GM12878 (cell line): ENCODE results near the gene INO80E. TPM values are rescaled to one million over a fixed set of nuclear protein-coding genes. Genes with fewer than 3 reads are reported as not detected.

Source experiments
- ATAC-seq: fragments of 200-7000 bp; cut with Tn5 transposase; 3 replicates; pipeline ENCODE4 v1.9.1; 2020; ENCODE audit warnings: mild to moderate bottlenecking, moderate library complexity
- BruUV-seq: library from RNA; stranded (reverse); fragments of 400-500 nt; replicated peaks from 2 replicates; lab custom pipeline; 2021; lab: Mats Ljungman, UMichigan
- CTCF ChIA-PET: fragments of 300-600 bp; sonication (Branson Sonifier 250); formaldehyde crosslinking; extraction: SDS; loops from one replicate; lab custom pipeline; 2021; ENCODE audit warnings: inconsistent platforms; lab: Yijun Ruan, JAX
- POLR2A ChIA-PET: fragments of 350-600 bp; formaldehyde crosslinking; extraction: SDS; loops from one replicate; lab custom pipeline; 2021; ENCODE audit warnings: inconsistent platforms; lab: Charles Lee
- RAD21 ChIA-PET: fragments of 300-600 bp; sonication (Branson Sonifier 250); formaldehyde crosslinking; loops from one replicate; lab custom pipeline; 2023; ENCODE audit warnings: antibody characterized with exemption; ENCODE audit not compliant: unreplicated experiment; lab: Charles Lee
- SMC1A ChIA-PET: fragments of 300-600 bp; sonication (Branson Sonifier 250); formaldehyde crosslinking; loops from one replicate; lab custom pipeline; 2023; ENCODE audit not compliant: unreplicated experiment, uncharacterized antibody; lab: Charles Lee
- DNase-seq: peaks from one replicate; pipeline ENCODE4 v3.0.0-alpha.2; 2011; ENCODE audit warnings: low read depth, low spot score
- FAIRE-seq: peaks from 3 replicates; lab custom pipeline; 2011; peaks lifted over from hg19 to GRCh38; lab: Jason Lieb, UNC
- H2AFZ ChIP-seq: 2 replicates; pipeline ENCODE4 v1.6.0; 2011; ENCODE audit warnings: low read depth, low read length, control low read depth; ENCODE audit not compliant: control insufficient read depth
- H3K27ac ChIP-seq: 2 replicates; pipeline ENCODE4 v1.5.1; 2011; ENCODE audit warnings: control low read depth; ENCODE audit not compliant: control insufficient read depth, insufficient read depth
- H3K27me3 ChIP-seq, 2 experiments: replicated peaks in 1 of 2; 2 replicates each; pipeline versions ENCODE4 v1.6.0 to v1.6.1; 2011; ENCODE audit warnings: low read length in 1 of 2; ENCODE audit not compliant: control insufficient read depth in 2 of 2, insufficient read depth in 2 of 2
- H3K36me3 ChIP-seq, 2 experiments: 2 replicates each; pipeline ENCODE4 v1.5.1; 2011; ENCODE audit warnings: low read length in 1 of 2; ENCODE audit not compliant: control insufficient read depth in 2 of 2, insufficient read depth in 2 of 2
- H3K4me1 ChIP-seq: 2 replicates; pipeline ENCODE4 v1.6.1; 2011; ENCODE audit warnings: mild to moderate bottlenecking, low read length, moderate library complexity, mixed read lengths; ENCODE audit not compliant: control insufficient read depth, insufficient read depth
- H3K4me2 ChIP-seq: 2 replicates; pipeline ENCODE4 v1.6.0; 2011; ENCODE audit warnings: control low read depth; ENCODE audit not compliant: control insufficient read depth, insufficient read depth
- H3K4me3 ChIP-seq: fragments of 200-600 bp; sonication (generic); 2 replicates; pipeline ENCODE4 v1.5.1; 2016
- H3K79me2 ChIP-seq: 2 replicates; pipeline ENCODE4 v1.6.0; 2011; ENCODE audit warnings: low read length; ENCODE audit not compliant: control insufficient read depth, insufficient read depth
- H3K9ac ChIP-seq: 2 replicates; pipeline ENCODE4 v1.8.0; 2011; ENCODE audit warnings: low read length, control low read depth, mixed read lengths; ENCODE audit not compliant: control insufficient read depth, insufficient read depth
- H3K9me3 ChIP-seq: replicated peaks from 3 replicates; pipeline ENCODE4 v1.5.1; 2011; ENCODE audit warnings: mild to moderate bottlenecking, low read length; ENCODE audit not compliant: control insufficient read depth, insufficient read depth
- H4K20me1 ChIP-seq: 2 replicates; pipeline ENCODE4 v1.6.0; 2011; ENCODE audit not compliant: control insufficient read depth, insufficient read depth
- BACH1 ChIP-seq: fragments of 450-650 bp; IDR thresholded peaks from 2 replicates; pipeline ENCODE4 v1.6.1; 2017; ENCODE audit warnings: mild to moderate bottlenecking, borderline replicate concordance
- DPF2 ChIP-seq: fragments of 450-650 bp; IDR thresholded peaks from 2 replicates; pipeline ENCODE4 v1.6.1; 2017; ENCODE audit warnings: mild to moderate bottlenecking
- ESRRA ChIP-seq: IDR thresholded peaks from 2 replicates; pipeline ENCODE4 v1.6.1; 2012; ENCODE audit warnings: mild to moderate bottlenecking, low read length, improper control_type of control experiment
- IKZF1 ChIP-seq: fragments of 450-650 bp; conservative IDR thresholded peaks from 2 replicates; pipeline ENCODE4 v1.6.1; 2017; ENCODE audit warnings: antibody characterized with exemption, mild to moderate bottlenecking
- JUND ChIP-seq: IDR thresholded peaks from 2 replicates; pipeline ENCODE4 v1.6.1; 2012; ENCODE audit warnings: low read depth, mild to moderate bottlenecking, low read length, improper control_type of control experiment, moderate library complexity
- PML ChIP-seq: IDR thresholded peaks from 2 replicates; pipeline ENCODE4 v1.6.1; 2012; ENCODE audit warnings: low read length, inconsistent platforms
- RBBP5 ChIP-seq: fragments of 200-600 bp; sonication (generic); conservative IDR thresholded peaks from 2 replicates; pipeline ENCODE4 v1.6.1; 2016
- SMC3 ChIP-seq: IDR thresholded peaks from 2 replicates; pipeline ENCODE4 v1.6.1; 2011; ENCODE audit warnings: low read length, improper control_type of control experiment, borderline replicate concordance
- WGBS: methylation state at CpG from one replicate; pipeline ENCODE4 v1.1.6; 2016; ENCODE audit warnings: low lambda C conversion rate; ENCODE audit not compliant: insufficient replicate concordance, insufficient coverage; ENCODE audit errors: missing lambda C conversion rate; 5-methylcytosine and 5-hydroxymethylcytosine counted together
- in situ Hi-C: fragments of 300-500 bp; cut with MboI; formaldehyde crosslinking; loops from 9 replicates; pipeline ENCODE4 v1.14.3; 2018; ENCODE audit warnings: mixed read lengths
- intact Hi-C: fragments of 100-400 bp; cut with micrococcal nuclease; formaldehyde crosslinking; loops from one replicate; pipeline ENCODE4 v1.14.2; 2022; ENCODE audit not compliant: unreplicated experiment
- polyA plus RNA-seq, 11 experiments: library from polyadenylated mRNA; depleted of rRNA in 4 of 11; unstranded in 6 of 11; stranded (reverse) in 5 of 11; fragments of >200 nt; fragmentation: Nextera tagmentation in 4 of 11; fragmentation: Illumina TruSeq in 1 of 11; extraction: Ambion mirVana in 4 of 11; extraction: Trizol in 1 of 11; gene quantifications; 1 replicate in 1 of 11; 2 replicates in 10 of 11; pipeline versions ENCODE4 v1.2.1 to v1.2.3, GENCODE V29; 2011 to 2016; ENCODE audit warnings: inconsistent platforms in 2 of 11, missing spikeins in 2 of 11, low read depth in 1 of 11
- total RNA-seq, 4 experiments: library from RNA; depleted of rRNA in 3 of 4; stranded (reverse); fragments of >200 nt in 3 of 4; fragmentation: Illumina TruSeq in 1 of 4; extraction: Trizol in 1 of 4; gene quantifications; 2 replicates each; pipeline versions ENCODE4 v1.2.1 to v1.2.3, GENCODE V29; 2013 to 2021
- TF ChIP-seq, protein P1 (sequence below): IDR thresholded peaks from 2 replicates; pipeline ENCODE4 v1.6.1; 2012; ENCODE audit warnings: improper control_type of control experiment, low read depth, low read length; ENCODE audit not compliant: insufficient replicate concordance

Gene INO80E
- total and polyA plus RNA-seq, 10 of the 15 experiments (the other 5 are each of a cell fraction or from before 2014, with no cell fraction given) = 0.39 to 74.0 (median 33.0) TPM

DNA sequence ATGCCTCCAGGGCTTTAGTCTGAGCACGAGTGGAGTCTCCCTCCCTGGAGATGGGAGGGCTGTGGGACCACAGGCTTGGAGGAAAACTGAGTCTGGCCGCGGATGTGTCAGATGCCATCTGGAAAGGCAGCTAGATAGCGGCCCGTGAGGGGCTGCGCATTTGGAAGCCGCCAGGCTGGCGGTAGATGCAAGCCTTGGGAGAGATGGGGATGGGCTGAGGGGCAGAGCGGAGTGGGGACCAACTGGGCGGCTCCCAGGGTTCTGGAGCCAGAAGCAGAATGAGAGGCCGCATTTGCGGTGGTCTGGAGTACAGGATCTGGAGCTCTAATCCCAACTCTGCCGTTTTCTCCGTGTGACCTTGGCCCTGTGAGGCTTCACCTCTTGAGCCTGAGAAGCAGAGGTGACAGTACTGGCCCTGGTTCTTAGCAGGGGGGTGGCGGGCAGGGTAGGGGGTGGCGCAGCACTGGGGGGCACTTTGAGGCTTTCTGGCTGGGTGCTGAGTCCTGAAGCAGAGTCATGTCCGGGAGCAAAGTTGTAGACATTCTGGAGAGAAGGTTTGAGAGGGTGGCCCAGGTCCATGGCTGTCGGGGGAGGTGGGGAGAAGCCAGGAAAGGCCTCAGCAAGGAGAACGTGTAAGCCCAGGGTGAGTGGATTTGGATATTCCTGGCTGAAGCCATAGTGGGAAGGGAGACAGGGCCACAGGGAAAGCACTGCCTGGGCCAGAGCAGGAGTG lies 6.7 kb downstream of the INO80E start:
- H2AFZ ChIP-seq = no peak overlapping the region

More for the DNA sequence above, 6.7 kb downstream of the INO80E start:
- POLR2A ChIA-PET = interaction anchor here (0.5 kb wide), 1 partner anchor 85 kb away, joined by 6 read pairs; no protein-coding TSS in a partner anchor
- Histone ChIP-seq H3K4me2 (no peak overlapping the region), H3K4me1 (no peaks in the 10 kb centered on the region), H3K9ac (no peak overlapping the region), H3K79me2 (no peaks in the 10 kb centered on the region), H3K4me3 (no peak overlapping the region), H4K20me1 (no peaks in the 10 kb centered on the region), H3K27me3 (no peaks in the 10 kb centered on the region), H3K27ac (no peak overlapping the region), H3K9me3 (no peaks in the 10 kb centered on the region), H3K36me3 (peaks cover 0 to 6% of the 10 kb centered on the region in 2 experiments)
- no TSS peak for BruUV-seq
- no peak for ATAC-seq
- in situ Hi-C loops (loop anchor here (25.0 kb wide), 1 partner anchor 890 kb away; no protein-coding TSS in a partner anchor), intact Hi-C loops (no loop called here)
- TF ChIP-seq PML (no peak), JUND (no peak), RBBP5 (no peak), SMC3 (no peak), IKZF1 (no peak), BACH1 (no peak), DPF2 (no peak), ESRRA (no peak)
- TF ChIP-seq, protein P1, sequence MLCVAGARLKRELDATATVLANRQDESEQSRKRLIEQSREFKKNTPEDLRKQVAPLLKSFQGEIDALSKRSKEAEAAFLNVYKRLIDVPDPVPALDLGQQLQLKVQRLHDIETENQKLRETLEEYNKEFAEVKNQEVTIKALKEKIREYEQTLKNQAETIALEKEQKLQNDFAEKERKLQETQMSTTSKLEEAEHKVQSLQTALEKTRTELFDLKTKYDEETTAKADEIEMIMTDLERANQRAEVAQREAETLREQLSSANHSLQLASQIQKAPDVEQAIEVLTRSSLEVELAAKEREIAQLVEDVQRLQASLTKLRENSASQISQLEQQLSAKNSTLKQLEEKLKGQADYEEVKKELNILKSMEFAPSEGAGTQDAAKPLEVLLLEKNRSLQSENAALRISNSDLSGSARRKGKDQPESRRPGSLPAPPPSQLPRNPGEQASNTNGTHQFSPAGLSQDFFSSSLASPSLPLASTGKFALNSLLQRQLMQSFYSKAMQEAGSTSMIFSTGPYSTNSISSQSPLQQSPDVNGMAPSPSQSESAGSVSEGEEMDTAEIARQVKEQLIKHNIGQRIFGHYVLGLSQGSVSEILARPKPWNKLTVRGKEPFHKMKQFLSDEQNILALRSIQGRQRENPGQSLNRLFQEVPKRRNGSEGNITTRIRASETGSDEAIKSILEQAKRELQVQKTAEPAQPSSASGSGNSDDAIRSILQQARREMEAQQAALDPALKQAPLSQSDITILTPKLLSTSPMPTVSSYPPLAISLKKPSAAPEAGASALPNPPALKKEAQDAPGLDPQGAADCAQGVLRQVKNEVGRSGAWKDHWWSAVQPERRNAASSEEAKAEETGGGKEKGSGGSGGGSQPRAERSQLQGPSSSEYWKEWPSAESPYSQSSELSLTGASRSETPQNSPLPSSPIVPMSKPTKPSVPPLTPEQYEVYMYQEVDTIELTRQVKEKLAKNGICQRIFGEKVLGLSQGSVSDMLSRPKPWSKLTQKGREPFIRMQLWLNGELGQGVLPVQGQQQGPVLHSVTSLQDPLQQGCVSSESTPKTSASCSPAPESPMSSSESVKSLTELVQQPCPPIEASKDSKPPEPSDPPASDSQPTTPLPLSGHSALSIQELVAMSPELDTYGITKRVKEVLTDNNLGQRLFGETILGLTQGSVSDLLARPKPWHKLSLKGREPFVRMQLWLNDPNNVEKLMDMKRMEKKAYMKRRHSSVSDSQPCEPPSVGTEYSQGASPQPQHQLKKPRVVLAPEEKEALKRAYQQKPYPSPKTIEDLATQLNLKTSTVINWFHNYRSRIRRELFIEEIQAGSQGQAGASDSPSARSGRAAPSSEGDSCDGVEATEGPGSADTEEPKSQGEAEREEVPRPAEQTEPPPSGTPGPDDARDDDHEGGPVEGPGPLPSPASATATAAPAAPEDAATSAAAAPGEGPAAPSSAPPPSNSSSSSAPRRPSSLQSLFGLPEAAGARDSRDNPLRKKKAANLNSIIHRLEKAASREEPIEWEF = no peak
- no peak for DNase-seq
- RAD21 ChIA-PET = no interaction called here
- CTCF ChIA-PET = interaction anchor here (0.6 kb wide), 1 partner anchor 293 kb away, joined by 3 read pairs; no protein-coding TSS in a partner anchor
- WGBS = 93% methylated on average over 19 of the region's 19 CpGs
- SMC1A ChIA-PET = no interaction called here
- no peak for FAIRE-seq
